DMS53 treated with DMSO at 0.1 percent for 48 hours (cell line): Measurements from ENCODE around the gene MFAP5.
A peak's percentile ranks its signal among the peaks of the same experiment; 100 is the strongest.

Experiments used
- DNase-seq: peaks from one replicate; lab custom pipeline; 2025; ENCODE audit not compliant: unreplicated experiment; lab: John Stamatoyannopoulos, UW

Gene MFAP5, protein sequence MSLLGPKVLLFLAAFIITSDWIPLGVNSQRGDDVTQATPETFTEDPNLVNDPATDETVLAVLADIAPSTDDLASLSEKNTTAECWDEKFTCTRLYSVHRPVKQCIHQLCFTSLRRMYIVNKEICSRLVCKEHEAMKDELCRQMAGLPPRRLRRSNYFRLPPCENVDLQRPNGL

DNA sequence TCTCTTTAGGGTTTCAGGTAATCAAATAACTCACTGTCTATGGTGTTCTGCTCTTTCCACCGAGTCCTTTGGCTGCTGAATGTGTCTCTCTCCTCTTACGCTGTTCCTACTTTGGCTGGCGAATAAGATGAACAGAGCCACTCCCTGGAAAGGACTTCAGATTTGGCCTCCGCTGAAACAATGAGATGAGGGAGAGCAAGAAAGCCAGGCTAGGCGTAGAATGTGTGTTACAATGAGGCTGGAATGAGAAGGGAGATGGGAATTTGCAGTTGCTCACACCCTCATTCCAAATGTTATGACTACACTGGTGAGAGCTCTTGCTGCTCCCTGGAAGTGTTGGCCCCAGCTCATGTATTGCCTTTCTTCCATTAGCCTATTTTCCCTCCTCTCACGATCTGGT is at the start of gene MFAP5:
Gene MFAP5, minus strand, starts transcription at position 234 of the 400 bp plus-strand sequence. CDS start 722 bp downstream, outside the sequence.
- no peak for DNase-seq

DNA sequence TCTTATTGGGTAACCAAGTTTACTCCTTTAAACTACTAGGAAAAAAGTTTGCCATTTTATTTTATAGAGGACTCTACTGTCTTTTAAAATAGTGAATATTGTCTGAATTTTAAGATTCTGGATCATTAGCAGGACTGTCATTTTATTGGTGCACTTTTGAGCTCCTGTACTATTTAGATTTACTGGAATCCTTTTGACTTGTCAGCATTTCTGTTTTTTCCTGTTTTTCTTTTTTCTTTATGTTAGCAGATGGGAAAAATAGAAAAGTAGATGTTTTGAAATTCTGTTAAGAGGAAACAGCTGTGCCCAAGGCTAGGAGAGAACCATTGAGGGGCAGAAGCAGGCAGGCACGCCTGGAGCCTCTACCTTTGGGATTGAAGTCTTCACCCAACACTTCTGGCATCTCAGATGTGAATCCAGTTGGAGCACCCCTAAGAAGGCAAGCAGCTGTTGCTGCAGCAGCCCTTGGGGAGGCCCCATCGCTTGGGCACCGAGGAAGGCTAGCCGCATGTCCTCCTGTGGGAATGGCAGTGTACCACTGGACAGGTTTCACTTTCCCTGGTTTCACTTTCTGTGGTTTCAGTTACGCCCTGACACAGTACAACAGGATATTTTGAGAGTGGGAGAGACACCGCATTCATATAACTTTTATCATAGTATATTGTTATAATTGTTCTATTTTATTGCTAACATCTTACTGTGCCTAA is 46.7 kb upstream of the MFAP5 start:
- DNase-seq: peak; percentile 40

DNA sequence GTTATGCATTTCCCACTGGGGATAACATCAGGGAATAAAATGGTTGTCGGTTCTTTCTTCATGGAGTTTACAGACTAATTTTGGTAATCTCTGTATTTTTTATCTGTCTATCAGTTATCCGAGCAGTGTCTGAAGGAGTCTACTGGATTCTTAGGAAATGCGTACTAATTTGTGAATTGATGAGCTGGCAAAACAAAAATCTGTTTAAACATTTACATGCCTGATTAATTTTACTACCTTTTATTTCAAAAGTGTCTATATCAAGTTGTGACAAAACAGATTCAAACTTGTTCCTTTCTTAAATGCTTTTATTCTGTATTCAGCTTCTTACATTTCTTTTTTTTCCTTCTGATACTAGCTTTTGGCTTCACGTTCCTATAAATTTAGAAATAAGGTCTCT is 39.5 kb upstream of the MFAP5 start:
- DNase-seq: no peak

DNA sequence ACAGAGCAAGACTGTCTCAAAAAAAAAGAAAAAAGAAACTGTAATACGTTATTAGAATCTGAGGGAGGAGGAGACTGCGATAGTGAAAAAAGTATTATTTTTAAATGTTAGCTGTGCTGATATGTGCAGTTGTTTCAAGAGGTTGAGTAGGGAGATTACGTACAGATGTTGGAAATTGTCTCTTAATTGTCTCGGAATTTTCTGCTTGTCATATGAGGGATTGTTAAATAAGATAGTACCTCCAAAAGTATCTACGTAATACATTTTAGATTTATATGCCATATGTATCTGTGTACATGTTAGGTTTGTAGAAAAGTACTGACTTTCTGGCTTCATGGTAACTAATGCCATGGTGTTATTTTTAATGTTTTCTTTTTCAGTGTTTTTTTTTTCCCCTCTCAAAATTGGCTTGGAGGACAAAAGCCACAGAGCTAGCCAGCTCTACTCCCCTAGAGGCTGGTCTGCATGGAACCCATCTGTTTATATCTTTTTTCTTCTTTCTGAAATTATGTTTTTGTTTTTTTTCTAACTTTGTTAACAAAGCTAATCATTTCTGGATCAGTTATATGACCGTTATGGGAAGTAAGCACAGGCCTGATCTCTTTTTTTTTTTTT is 38.5 kb upstream of the MFAP5 start:
- no peak for DNase-seq

DNA sequence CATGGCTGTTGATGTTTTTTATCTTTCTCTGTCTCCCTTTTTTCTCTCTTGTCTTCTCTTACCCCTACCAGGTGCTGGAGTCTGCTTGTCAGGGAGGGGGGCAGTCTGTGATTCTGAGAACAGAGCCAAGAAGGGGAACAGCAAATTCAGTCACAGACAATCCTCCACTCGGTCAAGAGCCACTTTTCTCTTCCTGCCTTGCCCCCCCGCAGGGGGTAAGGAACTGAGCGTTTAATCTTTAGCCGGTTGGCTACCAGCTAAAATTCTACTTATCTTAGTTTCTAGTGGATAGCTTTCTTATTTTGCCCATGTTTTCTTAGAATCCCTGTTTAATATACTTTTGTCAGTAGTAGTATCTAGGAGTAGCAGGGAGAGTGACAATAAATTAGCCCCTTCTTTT is 37.1 kb upstream of the MFAP5 start:
- no peak for DNase-seq

DNA sequence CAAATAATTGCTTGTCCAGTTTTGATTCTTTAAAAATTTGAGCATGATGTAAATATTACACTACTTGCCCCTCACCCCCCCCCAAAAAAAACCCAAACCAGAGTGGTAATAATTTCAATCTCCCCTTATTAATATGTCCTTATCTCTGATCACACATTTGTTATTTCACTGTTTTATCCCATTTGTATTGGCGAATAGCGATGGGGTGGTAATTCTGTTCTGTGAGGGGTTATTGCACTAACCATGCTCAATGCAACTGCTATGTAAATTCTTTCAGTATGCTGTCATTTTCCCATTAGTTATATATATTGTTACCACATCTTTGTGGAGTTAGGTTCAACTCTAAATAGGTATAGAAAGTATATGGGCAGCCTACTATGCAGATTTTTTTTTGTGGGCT is 36.3 kb upstream of the MFAP5 start:
- DNase-seq: no peak

DNA sequence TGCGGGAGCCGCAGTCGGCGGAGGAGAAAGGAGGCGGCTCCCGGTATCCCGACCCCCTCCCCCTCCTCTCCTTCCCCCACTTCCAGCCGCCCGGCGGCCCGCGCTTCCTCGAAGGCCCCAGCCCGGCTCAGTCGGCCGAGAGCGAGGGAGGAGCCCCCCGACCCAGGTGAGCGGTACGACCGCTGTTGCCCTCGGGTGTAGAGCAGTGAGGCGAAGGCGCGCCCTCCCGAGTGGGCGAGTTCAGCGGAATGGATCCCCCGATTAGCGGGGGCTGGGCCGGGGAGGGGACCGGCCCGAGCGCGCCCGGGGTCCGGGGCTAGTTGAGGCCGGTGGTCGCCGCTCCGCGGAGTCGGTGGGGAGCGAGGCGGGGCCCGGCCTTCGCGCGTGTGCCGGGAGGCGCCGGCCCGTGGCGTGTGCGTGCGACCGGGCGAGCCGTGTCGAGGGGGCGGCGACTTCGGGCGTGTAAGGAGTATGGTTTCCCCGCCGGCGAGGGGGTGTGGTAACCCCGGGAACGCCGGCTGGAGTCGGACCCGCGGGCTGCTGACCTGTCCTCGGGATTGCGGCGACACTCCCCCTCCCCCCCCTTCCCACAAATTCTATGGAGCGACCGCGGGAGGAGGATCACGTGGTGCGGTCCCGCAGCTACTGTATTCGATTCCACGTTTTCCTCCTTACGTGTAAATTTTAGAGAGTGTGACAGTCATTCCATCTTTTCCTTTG is 35.7 kb upstream of the MFAP5 start:
- DNase-seq: peak; percentile 16

DNA sequence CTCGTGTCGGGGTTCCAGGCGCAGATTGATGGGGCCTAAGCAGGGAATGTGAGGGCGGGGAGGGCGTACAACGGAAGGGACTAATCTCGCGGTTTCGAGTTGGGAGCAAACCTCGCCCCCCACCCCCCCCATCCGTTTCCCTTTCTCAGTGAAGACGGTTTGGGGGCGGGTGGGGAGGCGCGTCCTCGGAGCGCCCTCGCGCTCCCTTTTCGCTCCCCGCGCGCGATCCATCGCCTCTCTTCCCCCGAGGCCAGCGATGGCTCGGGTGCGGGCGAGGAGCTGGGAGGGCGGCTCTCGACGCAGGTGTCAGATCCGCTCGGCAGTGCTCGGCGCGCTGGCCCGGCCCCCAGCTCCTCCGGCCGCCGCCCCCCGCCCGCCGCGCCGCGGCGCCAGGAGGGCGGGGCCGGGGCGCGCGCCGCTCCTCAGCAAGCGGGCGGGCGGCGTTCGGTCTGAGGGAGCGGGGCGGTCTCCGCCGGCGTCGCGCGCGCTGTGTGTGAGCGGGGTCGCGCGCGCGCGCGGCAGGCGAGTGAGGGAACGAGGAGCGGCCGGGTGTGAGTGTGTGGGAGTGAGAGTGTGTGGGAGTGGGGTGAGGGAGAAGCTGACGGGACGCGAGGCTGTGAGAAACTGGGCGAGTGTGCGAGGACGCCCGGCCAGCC is 35.0 kb upstream of the MFAP5 start, which contains the start of gene RIMKLB:
Gene RIMKLB, plus strand, starts transcription at position 516 of the 656 bp plus-strand sequence. CDS start 15,876 bp downstream, outside the sequence.
- DNase-seq: peak; percentile 93

DNA sequence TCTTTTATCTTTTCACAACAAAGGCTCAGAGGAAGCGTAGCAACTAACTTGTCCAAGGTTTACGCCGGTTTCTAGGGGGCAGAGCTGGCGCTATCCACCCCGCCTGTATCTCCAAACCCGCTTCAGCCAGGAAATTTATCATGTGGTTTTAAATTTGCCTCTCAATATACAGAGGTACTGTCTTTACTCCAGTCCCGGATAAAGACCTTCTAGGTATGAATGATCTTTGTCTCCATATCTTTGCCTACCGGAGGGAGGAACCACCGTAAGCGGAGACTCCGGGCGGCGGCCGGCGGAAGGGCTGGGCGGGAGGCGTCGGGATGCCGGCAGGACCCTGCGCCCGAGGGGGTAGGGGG is 34.5 kb upstream of the MFAP5 start:
- peak; percentile 67 for DNase-seq

DNA sequence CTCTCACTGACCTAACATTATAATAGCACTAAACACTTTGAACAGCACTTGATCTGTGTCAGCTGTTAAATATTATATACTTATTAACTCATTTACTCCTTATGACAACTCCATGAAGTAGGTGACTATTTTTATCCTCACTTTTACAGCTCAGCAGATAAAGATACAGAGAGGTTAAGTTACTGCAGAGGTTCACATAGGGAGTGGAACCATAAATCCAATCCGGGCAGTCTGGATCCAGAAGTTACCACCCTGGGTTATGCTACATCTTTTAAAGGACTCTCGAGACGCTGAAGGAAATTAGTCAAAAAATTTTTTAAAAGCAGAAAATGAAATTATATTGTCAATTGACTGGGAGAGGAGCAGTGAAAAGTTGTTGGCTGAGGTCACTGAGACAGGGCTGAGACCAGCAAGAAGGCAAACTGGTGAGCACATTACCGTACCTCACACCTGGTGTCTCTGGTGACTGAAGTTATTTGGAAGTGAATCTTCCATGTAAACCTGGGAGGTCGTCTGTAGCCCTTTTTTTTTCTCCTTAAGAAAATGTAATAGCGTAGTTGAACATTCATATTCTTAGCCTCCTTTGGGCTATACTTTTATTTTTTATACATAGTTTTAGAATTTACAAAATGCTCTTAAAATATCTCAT is 33.9 kb upstream of the MFAP5 start:
- DNase-seq: no peak

DNA sequence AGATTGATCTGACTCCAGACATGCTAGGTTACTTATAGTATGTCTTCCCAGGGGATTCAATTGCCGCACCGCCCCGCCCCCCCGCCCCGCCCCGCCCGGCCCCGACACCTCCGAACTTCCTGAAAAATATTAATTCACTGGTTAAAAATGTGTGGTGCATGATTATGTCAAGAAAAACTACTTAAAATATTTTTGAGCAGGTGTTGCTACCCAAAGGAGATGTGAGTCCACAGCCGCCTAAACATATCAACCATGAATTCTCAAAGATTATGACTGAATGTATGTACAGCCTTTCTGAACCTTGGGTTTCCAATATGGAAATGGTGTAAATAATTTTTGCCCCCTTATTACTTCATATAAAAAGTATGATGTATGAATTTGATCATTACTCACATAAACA is 32.5 kb upstream of the MFAP5 start:
- no peak for DNase-seq

DNA sequence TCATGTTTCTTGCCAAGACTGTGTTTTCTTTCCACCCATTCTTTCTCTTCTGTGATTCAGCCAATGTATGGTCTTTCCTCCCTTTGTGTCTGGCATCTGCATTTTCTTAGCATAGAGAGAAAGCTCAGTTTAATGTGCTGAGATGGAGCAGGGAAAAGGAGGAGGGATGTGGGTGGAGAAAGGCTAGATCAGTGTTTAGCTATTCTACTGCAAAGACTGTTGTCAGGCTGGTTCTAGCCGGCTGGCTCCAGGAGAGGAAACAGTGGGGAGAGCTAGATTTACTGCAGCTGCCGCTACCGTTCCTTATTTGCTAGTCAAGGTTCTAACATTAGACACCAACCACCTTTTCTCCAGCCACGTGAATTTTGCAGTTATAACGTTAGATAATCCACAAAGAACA is 29.9 kb upstream of the MFAP5 start:
- peak; percentile 97 for DNase-seq

DNA sequence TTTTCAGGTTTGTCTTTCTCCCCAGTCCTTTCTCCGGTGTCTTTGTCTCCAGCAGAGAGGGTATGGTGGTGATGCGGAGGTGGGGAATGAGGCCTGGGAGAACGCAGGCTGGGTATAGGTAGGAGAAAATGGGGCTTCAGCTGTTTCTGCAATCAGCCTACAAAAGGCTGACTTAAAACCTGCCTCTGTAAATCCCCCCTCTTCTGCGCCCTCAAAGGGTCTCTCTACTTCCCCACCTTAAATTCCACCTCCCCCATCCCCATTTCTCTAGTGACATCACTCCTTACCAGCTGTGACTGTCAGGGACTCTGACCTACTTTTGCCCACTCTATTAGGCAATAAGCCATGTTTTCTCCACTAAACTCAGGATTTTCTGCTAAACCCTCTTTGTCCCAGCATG is 27.1 kb upstream of the MFAP5 start:
- no peak for DNase-seq

DNA sequence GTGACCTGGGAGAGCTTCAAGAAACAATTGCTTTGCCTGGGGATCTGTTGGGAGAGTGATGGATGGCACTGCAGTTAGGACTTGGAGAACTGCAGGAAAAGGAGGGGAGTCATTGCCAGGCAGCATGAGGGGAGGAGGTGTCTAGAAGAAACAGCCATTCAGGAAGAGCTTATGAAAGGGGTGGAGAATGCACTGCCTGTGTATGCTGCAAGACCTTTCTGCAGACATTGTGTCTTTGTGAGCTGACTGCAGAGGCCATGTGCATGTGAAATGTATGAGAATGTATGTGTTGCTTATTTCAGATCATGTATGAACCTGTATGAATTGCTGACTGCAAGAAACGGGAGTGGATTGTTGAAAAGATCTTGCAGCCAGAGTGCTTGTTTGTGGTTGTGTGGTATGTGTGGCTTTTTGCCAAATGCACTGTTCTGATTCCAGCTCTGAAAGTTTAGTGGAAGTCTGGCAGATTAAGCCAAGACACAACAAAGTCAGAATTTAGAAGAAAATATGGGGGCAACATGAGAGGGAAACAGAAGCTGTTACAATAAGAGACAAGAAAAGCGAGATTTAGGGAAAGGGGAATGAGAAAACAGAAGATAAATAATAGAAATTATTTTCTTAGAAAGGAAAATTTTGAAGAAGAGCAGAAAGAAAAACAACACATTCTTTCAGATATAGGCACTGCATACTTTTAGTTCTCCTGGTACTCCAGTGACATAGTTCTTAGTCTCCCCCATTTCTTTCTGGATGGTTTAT is 25.4 kb upstream of the MFAP5 start:
- DNase-seq: peak; percentile 47

DNA sequence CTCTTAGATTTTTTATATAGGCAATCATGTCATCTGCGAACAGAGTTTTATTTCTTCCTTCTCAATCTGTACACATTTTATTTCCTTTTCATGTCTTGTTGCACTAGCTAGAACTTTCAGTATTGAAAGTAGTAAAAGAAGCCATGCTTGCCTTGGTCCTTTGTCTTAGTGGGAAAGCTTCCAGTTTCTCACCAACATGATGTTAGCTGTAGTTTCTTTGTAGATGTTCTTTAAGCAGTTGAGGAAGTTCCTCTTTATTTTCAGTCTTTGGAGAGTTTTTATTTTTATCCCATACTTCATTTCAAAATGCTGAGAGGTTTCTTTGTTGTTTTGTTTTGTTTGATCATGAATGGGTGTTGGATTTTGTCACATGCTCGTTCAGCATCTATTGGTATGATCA is 22.4 kb upstream of the MFAP5 start:
- DNase-seq: no peak

DNA sequence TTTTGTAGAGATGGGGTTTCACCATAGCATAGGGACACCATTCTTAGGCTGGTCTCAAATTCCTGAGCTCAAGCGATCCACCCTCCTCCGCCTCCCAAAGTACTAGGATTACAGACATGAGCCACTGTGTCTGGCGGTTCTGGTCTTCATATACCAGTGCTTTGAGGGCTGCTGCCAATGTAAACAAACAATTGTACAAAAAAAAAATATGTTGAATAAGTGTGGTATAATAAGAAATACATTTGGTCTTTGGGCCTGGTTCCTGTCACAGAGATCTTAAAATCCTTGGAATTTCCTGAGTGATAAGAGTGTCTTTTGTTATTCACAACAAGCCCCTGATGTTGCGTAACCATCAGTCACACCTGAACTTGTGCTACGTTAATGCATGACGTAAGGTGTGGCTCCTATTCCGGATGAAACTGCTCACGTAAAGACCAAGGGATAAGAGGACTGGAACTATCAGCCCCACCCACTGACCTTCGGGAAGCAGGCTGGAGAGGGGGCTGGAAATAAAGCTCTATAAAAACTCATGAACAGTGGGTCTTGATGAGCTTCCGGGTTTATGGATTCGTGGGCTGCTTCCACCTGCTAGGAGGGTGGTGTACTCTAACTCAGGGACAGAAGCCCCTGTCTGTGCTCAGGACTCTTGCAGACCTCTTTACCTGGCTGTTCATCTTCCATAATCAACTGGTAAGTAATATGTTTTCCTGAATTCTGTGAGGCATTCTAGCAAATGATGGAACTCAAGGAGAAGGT is 18.7 kb upstream of the MFAP5 start:
- peak; percentile 62 for DNase-seq

DNA sequence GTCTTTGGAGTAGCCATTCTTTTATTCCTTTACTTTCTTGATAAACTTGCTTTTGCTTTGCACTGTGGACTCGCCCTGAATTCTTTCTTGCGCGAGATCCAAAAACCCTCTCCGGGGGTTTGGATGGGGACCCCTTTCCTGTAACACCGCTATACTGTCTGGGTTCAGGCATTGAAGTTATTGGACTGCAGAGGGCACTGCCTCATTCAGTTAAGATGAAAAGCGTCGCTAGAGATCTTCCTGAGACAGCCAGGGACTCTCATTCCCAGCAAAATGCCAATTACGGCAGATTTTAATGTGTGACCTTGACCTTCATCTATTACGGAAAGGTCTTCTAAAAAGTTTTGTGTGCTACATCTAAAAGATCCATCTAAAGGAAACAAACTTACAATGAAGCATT is 17.9 kb upstream of the MFAP5 start:
- no peak for DNase-seq

DNA sequence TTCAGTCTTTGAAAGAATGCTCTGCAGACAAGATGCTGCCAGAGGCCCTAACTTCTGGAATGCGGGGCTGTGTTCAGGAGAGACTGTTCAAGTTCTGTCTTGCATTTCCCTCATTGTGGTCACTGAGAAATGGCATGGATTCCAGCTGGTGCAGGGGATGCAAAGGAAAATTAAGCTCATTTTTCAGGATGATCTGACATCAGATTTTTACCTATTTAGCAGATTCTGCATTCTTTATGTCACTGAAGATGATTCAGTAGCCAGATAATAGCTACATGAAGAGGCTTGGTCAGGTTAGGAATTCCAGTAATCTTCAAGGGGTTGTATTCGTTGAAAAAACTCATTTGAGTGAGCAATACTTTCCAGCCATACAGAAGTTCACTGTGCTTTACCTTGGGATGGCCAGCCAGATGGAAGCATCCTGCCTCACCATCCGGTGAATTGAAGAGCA is 16.1 kb upstream of the MFAP5 start:
- no peak for DNase-seq

DNA sequence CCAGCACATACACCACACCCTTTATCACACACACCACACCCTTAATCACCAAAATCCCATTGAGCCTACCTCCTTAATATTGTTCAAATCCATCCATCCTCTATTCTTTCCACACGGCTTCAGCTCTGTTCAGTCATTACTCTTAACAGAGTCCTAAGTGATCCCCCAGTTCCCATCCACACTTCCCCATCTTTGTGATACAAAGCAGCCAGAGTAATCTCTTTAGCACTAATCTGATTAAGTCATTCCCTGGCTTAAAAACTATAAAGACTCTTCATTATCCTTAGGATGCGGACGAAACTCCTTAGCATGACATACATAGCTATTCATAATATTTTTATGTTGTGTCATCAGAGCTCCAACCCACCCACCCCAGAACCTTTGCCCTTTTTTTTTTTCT is 14.7 kb upstream of the MFAP5 start:
- no peak for DNase-seq
